ENCODE measurements around the gene PFKP.

PFKP gene

GRCh38 chr10:3119796-3120459, 52.6 kb downstream of the PFKP start:
- H3K4me3 ChIP-seq (ENCODE audit: low read depth, low read length), result no peak overlapping the region
- peak; percentile 26 for DNase-seq (ENCODE audit: low read depth)
- peak; percentile 37 for TF ChIP-seq CTCF (IDR thresholded peaks at IDR 0.05; ENCODE audit: insufficient read depth, low read depth, low read length, missing control alignments)

GRCh38 chr10:3122034-3122433, 54.7 kb downstream of the PFKP start:
- TF ChIP-seq CTCF (IDR thresholded peaks at IDR 0.05; ENCODE audit: insufficient read depth, low read depth, low read length, missing control alignments), result no peak
- no peak overlapping the region for H3K4me3 ChIP-seq (ENCODE audit: low read depth, low read length)
- no peak for DNase-seq (ENCODE audit: low read depth)

- DNase-seq (ENCODE audit: low read depth), result no peak
- no peak for TF ChIP-seq CTCF (IDR thresholded peaks at IDR 0.05; ENCODE audit: insufficient read depth, low read depth, low read length, missing control alignments)
- no peak overlapping the region for H3K4me3 ChIP-seq (ENCODE audit: low read depth, low read length)
Observed at GRCh38 chr10:3122486-3123205, 55.3 kb downstream of the PFKP start.

- H3K4me3 ChIP-seq (ENCODE audit: low read depth, low read length), result no peak overlapping the region
- TF ChIP-seq CTCF (IDR thresholded peaks at IDR 0.05; ENCODE audit: insufficient read depth, low read depth, low read length, missing control alignments), result no peak
- no peak for DNase-seq (ENCODE audit: low read depth)
Observed at GRCh38 chr10:3123571-3124411, 56.4 kb downstream of the PFKP start.

GRCh38 chr10:3124412-3125175, 57.2 kb downstream of the PFKP start:
- no peak for TF ChIP-seq CTCF (IDR thresholded peaks at IDR 0.05; ENCODE audit: insufficient read depth, low read depth, low read length, missing control alignments)
- DNase-seq (ENCODE audit: low read depth), result no peak
- no peak overlapping the region for H3K4me3 ChIP-seq (ENCODE audit: low read depth, low read length)

- no peak for TF ChIP-seq CTCF (IDR thresholded peaks at IDR 0.05; ENCODE audit: insufficient read depth, low read depth, low read length, missing control alignments)
- no peak overlapping the region for H3K4me3 ChIP-seq (ENCODE audit: low read depth, low read length)
- DNase-seq (ENCODE audit: low read depth), result no peak
Observed at GRCh38 chr10:3125527-3126170, 58.3 kb downstream of the PFKP start.
